ENCODE results near the gene ZNF585A.
"Not testable (repeated sequence)": the region's sequence is repeated elsewhere in the genome, so short reads cannot be mapped to it uniquely, and the experiment has no call there.

Gene ZNF585A

GRCh38 chr19:37172368-37173366, at the start of gene ZNF585A:
Gene ZNF585A (minus strand): TSS chr19:37172695. CDS start chr19:37169910, 2,785 bp downstream.
- peak; percentile 36 to 98 (median 90) for DNase-seq

- DNase-seq: no peak
Measured at GRCh38 chr19:37221136-37221535, 48.6 kb upstream of the ZNF585A start.

GRCh38 chr19:37220383-37220782, 47.9 kb upstream of the ZNF585A start:
- no peak for DNase-seq

GRCh38 chr19:37218592-37218935, 46.1 kb upstream of the ZNF585A start:
- no peak for DNase-seq

- DNase-seq: peak; percentile 67 to 100 (median 92)
Measured at GRCh38 chr19:37217775-37218591, 45.5 kb upstream of the ZNF585A start, which contains the start of gene ZNF383. Gene ZNF383 (plus strand): TSS chr19:37218214. CDS start chr19:37230454, 12,240 bp downstream.

- DNase-seq: no peak
Measured at GRCh38 chr19:37217480-37217774, 44.9 kb upstream of the ZNF585A start.

- DNase-seq: no peak
Measured at GRCh38 chr19:37197768-37198167, 25.3 kb upstream of the ZNF585A start.

GRCh38 chr19:37197115-37197514, 24.6 kb upstream of the ZNF585A start:
- not testable (repeated sequence) for DNase-seq

GRCh38 chr19:37195248-37195647, 22.8 kb upstream of the ZNF585A start:
- DNase-seq: not testable (repeated sequence)

- not testable (repeated sequence) for DNase-seq
Measured at GRCh38 chr19:37186071-37186470, 13.6 kb upstream of the ZNF585A start.

GRCh38 chr19:37165635-37166034, 6.9 kb downstream of the ZNF585A start:
- DNase-seq: no peak

GRCh38 chr19:37160153-37160552, 12.3 kb downstream of the ZNF585A start:
- no peak for DNase-seq

- no peak for DNase-seq
Measured at GRCh38 chr19:37148214-37148613, 24.3 kb downstream of the ZNF585A start.

GRCh38 chr19:37136111-37136510, 36.4 kb downstream of the ZNF585A start:
- no peak for DNase-seq

GRCh38 chr19:37128821-37129177, 43.7 kb downstream of the ZNF585A start:
- no peak for DNase-seq

- DNase-seq: no peak
Measured at GRCh38 chr19:37127999-37128820, 44.3 kb downstream of the ZNF585A start.

GRCh38 chr19:37122093-37122492, 50.4 kb downstream of the ZNF585A start:
- DNase-seq: not testable (repeated sequence)

GRCh38 chr19:37114001-37114400, 58.5 kb downstream of the ZNF585A start:
- no peak for DNase-seq

- DNase-seq: not testable (repeated sequence)
Measured at GRCh38 chr19:37111753-37112152, 60.7 kb downstream of the ZNF585A start.

GRCh38 chr19:37104135-37104534, 68.4 kb downstream of the ZNF585A start:
- DNase-seq: not testable (repeated sequence)

GRCh38 chr19:37098570-37098969, 73.9 kb downstream of the ZNF585A start:
- no peak for DNase-seq

All from anterior cingulate cortex (tissue), 58 donors.